NCI-H2029 (cell line): ENCODE results near the gene RPL31.
A peak's percentile ranks its signal among the peaks of the same experiment; 100 is the strongest.
"Not testable (repeated sequence)": the region's sequence is repeated elsewhere in the genome, so short reads cannot be mapped to it uniquely, and the experiment has no call there.

Experiments used
- DNase-seq: peaks from one replicate; lab custom pipeline; 2025; lab: John Stamatoyannopoulos, UW

RPL31 gene

DNA sequence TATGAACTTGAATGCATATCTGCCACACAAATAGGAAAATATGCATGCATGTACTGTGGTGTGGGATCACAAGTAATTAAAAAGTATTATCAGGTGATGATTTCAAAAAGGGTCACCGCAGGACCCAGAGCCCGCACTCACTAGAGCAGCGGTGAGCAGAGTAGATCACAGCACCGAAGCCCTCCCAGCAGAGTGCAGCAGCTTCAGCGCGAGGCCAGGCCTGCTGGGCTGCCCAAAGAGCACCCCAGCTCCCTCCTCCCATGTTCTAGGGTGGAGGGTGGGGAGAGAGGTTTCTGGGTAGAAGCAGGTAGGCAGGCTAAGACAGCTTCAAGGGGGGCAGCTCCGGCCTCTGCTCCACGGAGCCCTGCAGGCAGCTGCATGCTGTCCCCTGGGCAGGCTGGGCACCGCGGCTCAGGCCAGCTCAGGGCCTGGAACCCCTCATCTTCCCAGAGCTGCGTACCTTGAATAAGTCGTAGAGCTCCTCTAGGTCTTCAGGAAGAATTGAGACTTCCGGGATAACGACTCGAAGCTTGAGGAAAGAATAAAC, 24.9 kb downstream of the RPL31 start:
- DNase-seq = no peak

DNA sequence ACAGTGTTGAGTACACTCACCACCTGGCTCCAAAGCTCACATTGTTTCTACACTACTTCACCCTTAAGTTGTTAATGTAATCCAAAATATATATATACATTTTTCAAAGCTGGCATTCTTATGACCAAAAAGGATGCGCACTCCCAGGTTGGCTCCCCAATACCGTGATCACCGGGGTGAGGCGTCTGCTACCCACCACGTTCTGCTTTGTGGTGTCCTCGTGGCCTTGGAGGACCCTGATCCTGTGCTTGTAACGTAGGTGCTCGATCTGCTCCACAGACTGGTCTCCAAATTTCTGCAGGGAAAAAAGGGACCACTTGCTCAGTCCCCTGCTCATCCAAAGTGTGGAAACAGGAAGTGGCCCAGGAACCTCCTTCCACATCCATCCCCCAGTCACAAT, 25.8 kb downstream of the RPL31 start:
- DNase-seq = no peak

DNA sequence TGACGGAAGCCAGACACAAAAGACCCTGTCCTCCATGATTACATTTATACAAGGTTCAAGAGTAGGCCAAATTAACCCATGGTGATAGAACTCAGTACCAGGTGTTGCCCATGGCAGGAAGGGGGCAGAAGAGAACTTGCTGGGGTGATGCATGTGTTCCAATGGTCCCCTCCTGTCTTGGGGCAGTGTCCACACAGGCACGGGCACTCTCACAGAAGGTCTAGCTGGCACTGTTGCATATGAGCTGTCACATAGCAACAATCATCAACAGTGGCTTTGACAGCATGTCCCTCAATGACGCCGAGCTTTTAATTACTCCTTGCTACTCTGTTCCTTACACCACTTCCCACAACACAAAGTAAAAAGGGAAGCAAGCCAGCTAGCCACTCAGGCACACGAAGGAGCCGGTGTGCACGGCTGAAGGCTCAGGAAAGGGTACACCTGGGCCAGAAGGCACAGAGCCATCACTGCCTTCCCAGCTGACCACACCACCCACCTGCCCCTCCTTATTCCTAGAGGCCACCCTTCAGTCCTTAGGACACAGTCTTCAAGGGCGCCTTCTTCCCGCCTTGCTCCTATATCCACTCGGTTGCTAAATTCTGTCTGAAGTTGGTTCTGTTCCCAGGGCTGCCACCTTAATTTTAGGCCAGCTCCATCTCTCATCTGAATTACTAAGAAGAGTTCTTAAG, 28.9 kb downstream of the RPL31 start:
- no peak for DNase-seq

GRCh38 chr2:101032084-101032776, 30.1 kb downstream of the RPL31 start:
- no peak for DNase-seq

- no peak for DNase-seq
Observed at GRCh38 chr2:101036562-101036961, 34.5 kb downstream of the RPL31 start.

DNA sequence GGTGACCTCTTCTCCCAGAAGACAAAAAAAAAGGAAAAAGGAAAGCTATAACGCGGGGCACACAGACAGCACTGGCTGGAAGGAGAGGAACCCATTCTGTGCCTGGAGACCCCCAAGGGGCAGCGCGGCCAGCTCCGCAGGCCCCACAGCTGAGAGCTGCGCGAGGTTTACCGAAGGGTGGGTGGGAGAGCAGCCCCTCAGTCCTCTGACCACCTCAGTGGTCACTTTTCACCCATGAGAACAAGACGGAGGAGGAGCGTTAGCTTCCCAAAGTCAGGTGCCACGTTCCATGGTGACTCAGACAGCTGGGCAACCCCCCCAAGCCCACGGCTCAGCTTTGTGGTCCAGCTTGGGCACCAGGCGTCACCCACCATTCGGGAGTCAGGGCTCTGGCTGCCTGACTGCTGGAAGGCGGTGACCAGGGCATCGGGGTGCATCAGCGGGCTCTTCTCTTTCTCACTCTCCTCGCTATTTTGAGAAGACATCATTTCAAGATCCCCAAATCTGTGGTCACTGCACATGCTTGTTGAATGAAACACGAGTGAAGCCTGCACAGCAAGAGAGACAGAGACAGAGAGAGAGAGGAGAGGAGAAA, 35.2 kb downstream of the RPL31 start:
- no peak for DNase-seq

GRCh38 chr2:101038455-101039255, 36.6 kb downstream of the RPL31 start:
- DNase-seq = no peak

GRCh38 chr2:101040072-101040471, 38.0 kb downstream of the RPL31 start:
- DNase-seq = no peak

- no peak for DNase-seq
Observed at GRCh38 chr2:101040761-101041160, 38.7 kb downstream of the RPL31 start.

DNA sequence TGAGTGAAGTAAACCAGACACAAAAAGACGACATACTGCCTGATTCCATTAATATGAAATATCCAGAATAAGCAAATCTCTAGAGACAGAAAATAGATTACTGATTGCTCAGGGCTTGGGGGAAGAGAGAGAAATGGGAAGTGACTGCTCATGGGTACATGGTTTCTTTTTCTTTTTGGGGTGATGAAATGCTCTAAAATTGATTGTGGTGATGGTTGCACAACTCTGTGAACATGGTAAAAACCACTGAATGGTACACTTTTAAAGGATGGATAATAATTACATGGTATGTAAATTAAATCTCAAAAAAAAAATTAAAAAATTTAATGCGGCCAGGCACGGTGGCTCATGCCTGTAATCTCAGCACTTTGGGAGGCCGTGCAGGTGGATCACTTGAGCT, 39.3 kb downstream of the RPL31 start:
- no peak for DNase-seq

- DNase-seq = no peak
Observed at GRCh38 chr2:101045330-101045729, 43.2 kb downstream of the RPL31 start.

DNA sequence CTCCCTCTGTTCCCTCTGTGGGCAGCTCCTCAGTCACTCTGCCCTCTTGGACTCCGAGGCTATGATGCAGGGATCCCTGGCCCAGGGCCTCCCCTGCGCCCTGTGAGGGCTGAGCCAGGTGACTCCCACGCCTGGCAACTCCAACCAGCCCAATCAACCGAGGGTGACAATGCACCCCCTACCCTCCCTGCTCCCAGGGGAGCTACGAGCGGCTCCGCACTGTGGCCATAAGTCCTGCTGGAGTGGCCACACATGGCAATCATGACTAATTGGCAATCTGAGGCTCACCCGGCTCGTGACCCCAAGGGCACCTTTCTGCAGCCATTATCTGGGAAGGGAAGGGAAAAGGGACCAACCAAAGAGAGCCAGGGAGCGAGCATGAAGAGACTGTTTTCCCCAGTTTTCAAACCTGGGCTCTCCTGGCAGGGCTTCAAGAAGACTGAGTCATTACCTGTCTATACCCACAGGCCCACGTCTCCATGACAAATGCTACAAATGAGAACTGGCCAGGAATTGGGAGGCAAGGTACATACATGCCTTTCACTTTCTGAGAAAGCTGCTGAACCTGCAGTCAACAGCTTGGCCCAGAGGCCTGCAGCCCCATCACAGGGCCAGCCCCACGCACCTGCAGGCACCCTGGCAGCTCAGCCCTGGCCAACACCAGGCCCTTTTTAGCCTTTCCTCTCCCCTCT, 45.1 kb downstream of the RPL31 start:
- DNase-seq = peak; percentile 7

- DNase-seq = no peak
Observed at GRCh38 chr2:101047774-101048173, 45.7 kb downstream of the RPL31 start.

GRCh38 chr2:101048756-101049155, 46.7 kb downstream of the RPL31 start:
- no peak for DNase-seq

DNA sequence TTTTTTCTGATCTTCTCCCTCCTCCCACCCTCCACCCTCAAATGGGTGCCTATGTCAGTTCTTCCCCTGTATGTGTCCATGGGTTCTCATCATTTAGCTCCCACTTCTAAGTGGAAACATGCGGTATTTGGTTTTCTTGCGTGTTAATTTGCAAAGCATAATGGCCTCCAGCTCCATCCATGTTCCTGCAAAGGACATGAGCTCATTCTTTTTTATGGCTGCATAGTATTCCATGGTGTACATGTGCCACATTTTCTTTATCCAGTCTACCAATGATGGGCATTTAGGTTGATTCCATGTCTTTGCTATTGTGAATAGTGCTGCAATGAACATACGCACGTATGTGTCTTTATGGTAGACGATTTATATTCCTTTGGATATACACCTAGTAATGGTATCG, 48.8 kb downstream of the RPL31 start:
- DNase-seq = not testable (repeated sequence)

GRCh38 chr2:101052147-101052546, 50.1 kb downstream of the RPL31 start:
- no peak for DNase-seq

DNA sequence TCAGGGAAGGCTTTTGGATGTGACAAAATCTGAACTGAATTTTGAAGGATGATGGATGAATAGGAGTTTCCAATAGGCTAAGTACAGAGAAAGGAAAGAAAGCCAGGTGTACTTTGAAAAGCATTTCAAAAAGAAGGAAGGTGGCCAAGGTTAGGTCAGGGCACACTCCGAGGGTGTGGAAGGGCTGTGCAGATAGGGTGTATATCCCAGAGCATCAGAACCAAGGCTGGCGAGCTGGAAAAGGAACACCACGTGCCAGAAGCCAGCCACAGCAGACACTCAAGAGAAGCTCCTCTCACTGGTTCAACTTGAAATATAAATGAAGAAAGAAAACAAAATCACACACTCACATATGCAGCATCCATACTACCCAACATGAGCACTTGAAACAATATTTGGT, 51.0 kb downstream of the RPL31 start:
- DNase-seq = no peak
